B cell (primary cell): ENCODE measurements around the gene ITPR1. TPM values are rescaled to one million over a fixed set of nuclear protein-coding genes. Genes with fewer than 3 reads are reported as not detected.

Experiments
- ATAC-seq: fragments of 200-7000 bp; cut with Tn5 transposase; one replicate; pipeline ENCODE4 v1.10.0; 2021; ENCODE audit warnings: low read depth, mild to moderate bottlenecking, moderate number of reproducible peaks, moderate library complexity
- CTCF ChIA-PET: fragments of 350-600 bp; sonication (Branson Sonifier 250); formaldehyde crosslinking; loops from one replicate; lab custom pipeline; 2021; ENCODE audit warnings: antibody characterized with exemption, inconsistent platforms; lab: Charles Lee
- POLR2A ChIA-PET: fragments of 350-600 bp; sonication (Branson Sonifier 250); formaldehyde crosslinking; loops from one replicate; lab custom pipeline; 2021; ENCODE audit warnings: antibody characterized with exemption; lab: Charles Lee
- DNase-seq: peaks from one replicate; pipeline ENCODE4 v3.0.0; 2013
- H2AFZ ChIP-seq: 2 replicates; pipeline ENCODE4 v1.6.1; 2012; ENCODE audit warnings: mild to moderate bottlenecking, low read depth, low read length; ENCODE audit not compliant: insufficient read depth, poor library complexity, severe bottlenecking
- H3K27ac ChIP-seq, 2 donors: 1 replicate in 1 of 2; 2 replicates in 1 of 2; pipeline ENCODE4 v1.5.1; 2012 to 2013; ENCODE audit warnings: low read length in 2 of 2, mild to moderate bottlenecking in 2 of 2, moderate library complexity in 1 of 2
- H3K27me3 ChIP-seq, 4 experiments: fragments of 200-600 bp in 1 of 4; sonication (generic) in 1 of 4; replicated peaks in 1 of 4; 1 replicate in 2 of 4; 2 replicates in 2 of 4; pipeline versions ENCODE4 v1.6.1 to v1.7.0; 2013 to 2016; ENCODE audit warnings: low read length in 3 of 4, mild to moderate bottlenecking in 2 of 4, mixed read lengths in 1 of 4, moderate library complexity in 1 of 4; ENCODE audit not compliant: insufficient read depth in 4 of 4, control insufficient read depth in 3 of 4; ENCODE audit errors: control extremely low read depth in 1 of 4
- H3K36me3 ChIP-seq, 2 experiments: replicated peaks in 1 of 2; 1 replicate in 1 of 2; 2 replicates in 1 of 2; pipeline versions ENCODE4 v1.6.1 to v1.7.1; 2013; ENCODE audit warnings: low read length in 1 of 2; ENCODE audit not compliant: insufficient read depth in 2 of 2, control insufficient read depth in 1 of 2; ENCODE audit errors: control extremely low read depth in 1 of 2, extremely low read depth in 1 of 2
- H3K4me1 ChIP-seq, 2 donors: fragments of 200-600 bp in 1 of 2; sonication (generic) in 1 of 2; 1 replicate in 1 of 2; 2 replicates in 1 of 2; pipeline versions ENCODE4 v1.5.1 to v1.6.1; 2013 to 2017; ENCODE audit warnings: low read length in 2 of 2; ENCODE audit not compliant: control insufficient read depth in 2 of 2, insufficient read depth in 2 of 2
- H3K4me2 ChIP-seq: replicated peaks from 2 replicates; pipeline ENCODE3; 2012; ENCODE audit warnings: mild to moderate bottlenecking, low read depth, low read length; ENCODE audit not compliant: poor library complexity, severe bottlenecking
- H3K4me3 ChIP-seq, 5 experiments: fragments of 200-600 bp in 1 of 5; sonication (generic) in 1 of 5; 1 replicate in 3 of 5; 2 replicates in 2 of 5; pipeline versions ENCODE4 v1.5.1 to v1.7.0; 2011 to 2016; ENCODE audit warnings: low read length in 4 of 5, mild to moderate bottlenecking in 4 of 5, low read depth in 2 of 5, control low read depth in 1 of 5, moderate library complexity in 1 of 5; ENCODE audit not compliant: insufficient read depth in 1 of 5; ENCODE audit errors: control extremely low read depth in 1 of 5, extremely low read depth in 1 of 5
- H3K79me2 ChIP-seq: fragments of 200-600 bp; sonication (generic); one replicate; pipeline ENCODE4 v1.6.0; 2016; ENCODE audit warnings: low read length; ENCODE audit not compliant: control insufficient read depth, insufficient read depth
- H3K9ac ChIP-seq: fragments of 200-600 bp; sonication (generic); 2 replicates; pipeline ENCODE4 v1.6.1; 2017; ENCODE audit warnings: mild to moderate bottlenecking, low read length, moderate library complexity
- H3K9me3 ChIP-seq, 3 donors: one replicate each; pipeline versions ENCODE4 v1.6.1 to v1.7.1; 2013; ENCODE audit warnings: low read length in 2 of 3; ENCODE audit not compliant: control insufficient read depth in 2 of 3, insufficient read depth in 1 of 3; ENCODE audit errors: control extremely low read depth in 1 of 3
- H4K20me1 ChIP-seq: 2 replicates; pipeline ENCODE4 v1.6.0; 2012; ENCODE audit warnings: mild to moderate bottlenecking, low read length; ENCODE audit not compliant: insufficient read depth, control insufficient read depth, poor library complexity, severe bottlenecking
- H3K27ac Mint-ChIP-seq: one replicate; pipeline ENCODE4 v1.8.0; 2021; ENCODE audit warnings: mixed read lengths
- H3K27me3 Mint-ChIP-seq: one replicate; pipeline ENCODE4 v1.8.0; 2021; ENCODE audit warnings: mixed read lengths
- H3K4me1 Mint-ChIP-seq: one replicate; pipeline ENCODE4 v1.8.0; 2021; ENCODE audit warnings: mixed read lengths
- H3K4me3 Mint-ChIP-seq: one replicate; pipeline ENCODE4 v1.8.0; 2021; ENCODE audit warnings: mixed read lengths
- H3K9me3 Mint-ChIP-seq: one replicate; pipeline ENCODE4 v1.8.0; 2022; ENCODE audit warnings: mixed read lengths; ENCODE audit not compliant: insufficient read depth
- EZH2 ChIP-seq: IDR thresholded peaks from 2 replicates; pipeline ENCODE4 v1.6.1; 2012; ENCODE audit warnings: borderline replicate concordance, low read depth, mild to moderate bottlenecking, moderate library complexity, low read length; ENCODE audit not compliant: insufficient read depth, poor library complexity, severe bottlenecking
- WGBS: methylation state at CpG from one replicate; pipeline ENCODE4 v1.1.5; 2013; ENCODE audit warnings: missing lambda C conversion rate; ENCODE audit not compliant: insufficient coverage; 5-methylcytosine and 5-hydroxymethylcytosine counted together
- intact Hi-C: fragments of 100-400 bp; cut with micrococcal nuclease; formaldehyde crosslinking; loops from one replicate; pipeline ENCODE4 v1.10.0; 2022
- polyA plus RNA-seq: library from polyadenylated mRNA; depleted of rRNA; stranded (reverse); fragments of >200 nt; gene quantifications from 2 replicates; pipeline ENCODE4 v1.2.3, GENCODE V29; 2012
- total RNA-seq, 2 donors: library from RNA; stranded (reverse); fragments of 120-200 nt in 1 of 2; gene quantifications; 1 replicate in 1 of 2; 2 replicates in 1 of 2; pipeline versions ENCODE4 v1.2.3 to v1.2.4, GENCODE V29; 2013 to 2022
- TF ChIP-seq, protein P1 (sequence below): fragments of 200-600 bp; IDR thresholded peaks from one replicate; pipeline ENCODE4 v1.8.0; 2022; ENCODE audit warnings: antibody characterized with exemption, mild to moderate bottlenecking

The ITPR1 gene
- total and polyA plus RNA-seq, 2 donors (not counting 1 experiment from before 2014, with no cell fraction given): 64.0 to 332 TPM

DNA sequence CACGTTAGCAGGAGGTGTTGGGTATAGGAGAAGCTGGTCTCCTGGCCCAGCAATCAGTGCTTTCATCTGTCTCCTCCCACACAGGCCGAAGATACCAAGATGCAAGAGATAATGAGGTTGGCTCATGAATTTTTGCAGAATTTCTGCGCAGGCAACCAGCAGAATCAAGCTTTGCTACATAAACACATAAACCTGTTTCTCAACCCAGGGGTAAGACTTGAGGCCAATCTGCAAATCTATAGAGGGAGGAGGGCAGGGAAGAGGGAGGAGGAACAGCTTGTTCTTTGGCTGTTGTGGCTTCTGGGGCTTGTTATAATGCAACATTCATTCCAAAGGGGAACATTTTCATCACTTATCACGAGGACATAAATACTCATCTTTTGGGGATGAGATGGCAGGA lies 195.3 kb downstream of the ITPR1 start:
- no peak for DNase-seq
- Histone ChIP-seq H3K27me3 (no peaks in the 10 kb centered on the region), H2AFZ (no peak overlapping the region), H3K36me3 (peaks cover 28 to 98% of the 10 kb centered on the region in 2 experiments), H3K79me2 (no peaks in the 10 kb centered on the region), H3K9me3 (peaks cover 0 to 3% (median 0%) of the 10 kb centered on the region in 3 donors), H4K20me1 (no peaks in the 10 kb centered on the region), H3K9ac (no peak overlapping the region), H3K4me2 (no peak overlapping the region), H3K27ac (no peak overlapping the region), H3K4me1 (no peaks in the 10 kb centered on the region), H3K4me3 (no peak overlapping the region)
- Mint-ChIP-seq H3K27me3 (no peaks in the 10 kb centered on the region), H3K4me3 (no peak overlapping the region), H3K4me1 (peaks cover under 1% of the 10 kb centered on the region), H3K27ac (no peak overlapping the region), H3K9me3 (peaks cover 3% of the 10 kb centered on the region)
- no peak for ATAC-seq
- 100% methylated on average over 1 of the region's 4 CpGs for WGBS
- POLR2A ChIA-PET: no interaction called here
- TF ChIP-seq, protein P1, sequence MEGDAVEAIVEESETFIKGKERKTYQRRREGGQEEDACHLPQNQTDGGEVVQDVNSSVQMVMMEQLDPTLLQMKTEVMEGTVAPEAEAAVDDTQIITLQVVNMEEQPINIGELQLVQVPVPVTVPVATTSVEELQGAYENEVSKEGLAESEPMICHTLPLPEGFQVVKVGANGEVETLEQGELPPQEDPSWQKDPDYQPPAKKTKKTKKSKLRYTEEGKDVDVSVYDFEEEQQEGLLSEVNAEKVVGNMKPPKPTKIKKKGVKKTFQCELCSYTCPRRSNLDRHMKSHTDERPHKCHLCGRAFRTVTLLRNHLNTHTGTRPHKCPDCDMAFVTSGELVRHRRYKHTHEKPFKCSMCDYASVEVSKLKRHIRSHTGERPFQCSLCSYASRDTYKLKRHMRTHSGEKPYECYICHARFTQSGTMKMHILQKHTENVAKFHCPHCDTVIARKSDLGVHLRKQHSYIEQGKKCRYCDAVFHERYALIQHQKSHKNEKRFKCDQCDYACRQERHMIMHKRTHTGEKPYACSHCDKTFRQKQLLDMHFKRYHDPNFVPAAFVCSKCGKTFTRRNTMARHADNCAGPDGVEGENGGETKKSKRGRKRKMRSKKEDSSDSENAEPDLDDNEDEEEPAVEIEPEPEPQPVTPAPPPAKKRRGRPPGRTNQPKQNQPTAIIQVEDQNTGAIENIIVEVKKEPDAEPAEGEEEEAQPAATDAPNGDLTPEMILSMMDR: no peak
- TF ChIP-seq EZH2: no peak
- intact Hi-C loops: no loop called here
- CTCF ChIA-PET: interaction anchor here (0.6 kb wide), 1 partner anchor 12 kb away, joined by 3 read pairs; no protein-coding TSS in a partner anchor

DNA sequence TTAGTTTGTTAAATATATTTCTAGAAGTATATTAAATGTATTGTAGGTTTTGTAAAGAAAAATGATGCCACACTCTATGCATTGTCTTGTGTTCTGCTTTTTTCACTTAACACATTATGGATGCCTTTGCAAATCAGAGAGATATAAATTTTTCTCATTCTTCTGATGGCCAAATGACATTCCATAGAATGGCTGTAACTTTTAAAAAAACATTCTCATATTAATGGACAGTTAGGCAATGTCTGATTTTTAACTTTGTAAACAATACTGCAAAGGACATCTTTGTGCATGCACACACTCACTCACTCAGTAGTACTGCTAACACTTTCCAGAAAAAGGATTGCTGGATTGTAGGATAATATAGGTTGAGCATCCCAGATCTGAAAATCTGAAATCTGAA lies 195.9 kb downstream of the ITPR1 start:
- CTCF ChIA-PET: interaction anchor here (0.6 kb wide), 1 partner anchor 13 kb away, joined by 3 read pairs; no protein-coding TSS in a partner anchor

More for the DNA sequence above, 195.9 kb downstream of the ITPR1 start:
- no peaks in the 10 kb centered on the region for H3K27me3 ChIP-seq
- Mint-ChIP-seq H3K4me1 (peaks cover 6% of the 10 kb centered on the region), H3K27me3 (no peaks in the 10 kb centered on the region), H3K27ac (no peak overlapping the region), H3K4me3 (no peak overlapping the region), H3K9me3 (peaks cover 3% of the 10 kb centered on the region)
- H3K27ac ChIP-seq: no peak overlapping the region
- POLR2A ChIA-PET: no interaction called here
- H3K4me3 ChIP-seq: no peak overlapping the region
- TF ChIP-seq, protein P1: no peak
- TF ChIP-seq EZH2: no peak
- H3K9ac ChIP-seq: no peak overlapping the region
- no peak overlapping the region for H2AFZ ChIP-seq
- no peak for ATAC-seq
- H3K4me2 ChIP-seq: no peak overlapping the region
- no peaks in the 10 kb centered on the region for H4K20me1 ChIP-seq
- intact Hi-C loops: no loop called here
- H3K79me2 ChIP-seq: no peaks in the 10 kb centered on the region
- H3K36me3 ChIP-seq: peaks cover 26 to 97% of the 10 kb centered on the region in 2 experiments
- DNase-seq: no peak
- peaks cover 0 to 3% (median 0%) of the 10 kb centered on the region in 3 donors for H3K9me3 ChIP-seq
- H3K4me1 ChIP-seq: no peaks in the 10 kb centered on the region
